Neural progenitor cell (in vitro differentiated cells): ENCODE measurements around the gene ABCC4. TPM values are rescaled to one million over a fixed set of nuclear protein-coding genes. Genes with fewer than 3 reads are reported as not detected.

Source experiments
- DNase-seq: peaks from one replicate; pipeline ENCODE4 v3.0.0-alpha.2; 2016; ENCODE audit warnings: low spot score
- H2AFZ ChIP-seq: fragments of 200-600 bp; sonication (generic); replicated peaks from 2 replicates; pipeline ENCODE4 v1.6.1; 2016; ENCODE audit warnings: antibody characterized with exemption
- H3F3A ChIP-seq: fragments of 200-600 bp; sonication (generic); 2 replicates; pipeline ENCODE4 v1.6.1; 2016; ENCODE audit warnings: antibody characterized with exemption, low read depth
- H3K27ac ChIP-seq: fragments of 200-600 bp; sonication (generic); 2 replicates; pipeline ENCODE4 v1.5.1; 2016; ENCODE audit warnings: mild to moderate bottlenecking
- H3K27me3 ChIP-seq: fragments of 200-600 bp; sonication (generic); 2 replicates; pipeline ENCODE4 v1.6.1; 2016; ENCODE audit warnings: mild to moderate bottlenecking, moderate library complexity
- H3K36me3 ChIP-seq: fragments of 200-600 bp; sonication (generic); 2 replicates; pipeline ENCODE4 v1.5.1; 2016
- H3K4me1 ChIP-seq: fragments of 200-600 bp; sonication (generic); 2 replicates; pipeline ENCODE4 v1.6.1; 2016; ENCODE audit warnings: mixed run types
- H3K4me2 ChIP-seq: fragments of 200-600 bp; sonication (generic); 2 replicates; pipeline ENCODE4 v1.6.1; 2016
- H3K4me3 ChIP-seq: fragments of 200-600 bp; sonication (generic); 2 replicates; pipeline ENCODE4 v1.5.1; 2016
- H3K79me2 ChIP-seq: fragments of 200-600 bp; sonication (generic); 2 replicates; pipeline ENCODE4 v1.6.1; 2016; ENCODE audit warnings: low read depth
- H3K9ac ChIP-seq: fragments of 200-600 bp; sonication (generic); 2 replicates; pipeline ENCODE4 v1.6.1; 2016
- H3K9me3 ChIP-seq: fragments of 200-600 bp; sonication (generic); 2 replicates; pipeline ENCODE4 v1.5.1; 2016; ENCODE audit warnings: low read depth
- H4K20me1 ChIP-seq: fragments of 200-600 bp; sonication (generic); 2 replicates; pipeline ENCODE4 v1.6.1; 2016; ENCODE audit warnings: low read depth
- H3K27ac Mint-ChIP-seq: 3 replicates; pipeline ENCODE4 v1.8.0; 2021; ENCODE audit warnings: mixed read lengths
- H3K27me3 Mint-ChIP-seq: 2 replicates; pipeline ENCODE4 v1.8.0; 2022; ENCODE audit warnings: low read depth, mild to moderate bottlenecking, inconsistent platforms, moderate library complexity, mixed read lengths; ENCODE audit not compliant: insufficient read depth
- H3K36me3 Mint-ChIP-seq: 3 replicates; pipeline ENCODE4 v1.8.0; 2021; ENCODE audit warnings: mixed read lengths
- H3K4me1 Mint-ChIP-seq: 3 replicates; pipeline ENCODE4 v1.8.0; 2021; ENCODE audit warnings: mixed read lengths
- H3K4me3 Mint-ChIP-seq: 3 replicates; pipeline ENCODE4 v1.8.0; 2021; ENCODE audit warnings: mild to moderate bottlenecking, moderate library complexity, mixed read lengths
- H3K9me3 Mint-ChIP-seq: 3 replicates; pipeline ENCODE4 v1.8.0; 2020; ENCODE audit warnings: mixed read lengths
- EZH2 ChIP-seq: fragments of 200-600 bp; sonication (generic); IDR thresholded peaks from 2 replicates; pipeline ENCODE4 v1.6.1; 2017; ENCODE audit warnings: antibody characterized with exemption, mild to moderate bottlenecking, moderate library complexity
- EZH2phosphoT487 ChIP-seq: fragments of 200-600 bp; sonication (generic); IDR thresholded peaks from 2 replicates; pipeline ENCODE4 v1.6.1; 2017; ENCODE audit warnings: antibody characterized with exemption
- total RNA-seq: library from RNA; depleted of rRNA; stranded (reverse); fragments of >200 nt; gene quantifications from 2 replicates; pipeline ENCODE4 v1.2.3, GENCODE V29; 2015; ENCODE audit warnings: low replicate concordance
- TF ChIP-seq, protein P1 (sequence below): fragments of 200-600 bp; sonication (generic); IDR thresholded peaks from 2 replicates; pipeline ENCODE4 v1.5.1; 2017; ENCODE audit warnings: antibody characterized with exemption, mild to moderate bottlenecking

Gene ABCC4
- total RNA-seq, 1 donor from 2014 or later, result 23.6 TPM

DNA sequence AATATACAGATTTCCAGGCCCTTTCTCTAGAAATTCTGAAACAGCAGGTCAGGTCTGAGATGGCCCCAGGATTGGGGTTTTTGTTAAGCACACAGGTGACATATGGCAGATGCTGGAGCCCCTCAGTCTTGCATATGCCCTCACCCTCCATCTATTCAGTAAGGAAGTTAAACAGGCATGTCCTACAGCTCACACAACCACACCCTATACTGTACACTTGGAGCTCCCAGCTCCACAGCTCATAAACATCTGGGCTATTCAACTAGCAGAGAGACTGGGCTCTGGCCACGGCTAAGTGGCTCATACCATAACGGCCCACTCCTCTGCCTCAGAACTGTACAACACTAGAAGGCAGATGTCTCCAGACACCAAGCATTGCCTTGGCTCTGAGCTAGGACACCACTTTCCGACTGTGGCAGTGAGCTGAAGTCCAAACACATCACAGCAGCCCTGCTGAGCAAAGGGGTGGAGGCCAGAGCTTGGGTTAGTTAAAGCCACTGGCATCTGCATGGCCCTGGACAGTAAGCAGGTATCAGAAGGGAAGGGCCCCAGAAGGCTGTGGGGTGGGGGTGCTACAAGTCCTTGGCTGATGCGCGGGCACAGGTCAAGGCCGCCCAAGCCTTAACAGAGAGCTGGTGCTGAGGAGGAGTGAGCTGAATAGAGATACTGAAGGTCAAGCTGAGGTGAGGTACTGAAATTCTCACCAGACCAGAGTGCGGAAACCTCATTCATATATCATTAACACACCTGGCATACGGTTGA is 79.1 kb downstream of the ABCC4 start:
- no peaks in the 10 kb centered on the region for H3K27me3 ChIP-seq
- no peak for TF ChIP-seq EZH2phosphoT487
- TF ChIP-seq EZH2, result no peak
- TF ChIP-seq, protein P1, sequence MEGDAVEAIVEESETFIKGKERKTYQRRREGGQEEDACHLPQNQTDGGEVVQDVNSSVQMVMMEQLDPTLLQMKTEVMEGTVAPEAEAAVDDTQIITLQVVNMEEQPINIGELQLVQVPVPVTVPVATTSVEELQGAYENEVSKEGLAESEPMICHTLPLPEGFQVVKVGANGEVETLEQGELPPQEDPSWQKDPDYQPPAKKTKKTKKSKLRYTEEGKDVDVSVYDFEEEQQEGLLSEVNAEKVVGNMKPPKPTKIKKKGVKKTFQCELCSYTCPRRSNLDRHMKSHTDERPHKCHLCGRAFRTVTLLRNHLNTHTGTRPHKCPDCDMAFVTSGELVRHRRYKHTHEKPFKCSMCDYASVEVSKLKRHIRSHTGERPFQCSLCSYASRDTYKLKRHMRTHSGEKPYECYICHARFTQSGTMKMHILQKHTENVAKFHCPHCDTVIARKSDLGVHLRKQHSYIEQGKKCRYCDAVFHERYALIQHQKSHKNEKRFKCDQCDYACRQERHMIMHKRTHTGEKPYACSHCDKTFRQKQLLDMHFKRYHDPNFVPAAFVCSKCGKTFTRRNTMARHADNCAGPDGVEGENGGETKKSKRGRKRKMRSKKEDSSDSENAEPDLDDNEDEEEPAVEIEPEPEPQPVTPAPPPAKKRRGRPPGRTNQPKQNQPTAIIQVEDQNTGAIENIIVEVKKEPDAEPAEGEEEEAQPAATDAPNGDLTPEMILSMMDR, result no peak
- no peak overlapping the region for H3K9ac ChIP-seq
- H3K4me3 ChIP-seq, result no peak overlapping the region
- no peak overlapping the region for H3K27ac ChIP-seq
- H3K36me3 Mint-ChIP-seq, result peaks cover 4% of the 10 kb centered on the region
- H3K27ac Mint-ChIP-seq, result no peak overlapping the region
- no peak overlapping the region for H2AFZ ChIP-seq
- H3K4me1 Mint-ChIP-seq, result no peaks in the 10 kb centered on the region
- H3K79me2 ChIP-seq, result no peaks in the 10 kb centered on the region
- H3K9me3 Mint-ChIP-seq, result peaks cover 5% of the 10 kb centered on the region
- no peaks in the 10 kb centered on the region for H3K27me3 Mint-ChIP-seq
- no peaks in the 10 kb centered on the region for H3K9me3 ChIP-seq
- no peaks in the 10 kb centered on the region for H3K36me3 ChIP-seq
- no peak for DNase-seq
- no peaks in the 10 kb centered on the region for H3K4me1 ChIP-seq
- no peak overlapping the region for H3K4me2 ChIP-seq
- H3F3A ChIP-seq, result no peaks in the 10 kb centered on the region
- no peak overlapping the region for H3K4me3 Mint-ChIP-seq
- H4K20me1 ChIP-seq, result no peaks in the 10 kb centered on the region

DNA sequence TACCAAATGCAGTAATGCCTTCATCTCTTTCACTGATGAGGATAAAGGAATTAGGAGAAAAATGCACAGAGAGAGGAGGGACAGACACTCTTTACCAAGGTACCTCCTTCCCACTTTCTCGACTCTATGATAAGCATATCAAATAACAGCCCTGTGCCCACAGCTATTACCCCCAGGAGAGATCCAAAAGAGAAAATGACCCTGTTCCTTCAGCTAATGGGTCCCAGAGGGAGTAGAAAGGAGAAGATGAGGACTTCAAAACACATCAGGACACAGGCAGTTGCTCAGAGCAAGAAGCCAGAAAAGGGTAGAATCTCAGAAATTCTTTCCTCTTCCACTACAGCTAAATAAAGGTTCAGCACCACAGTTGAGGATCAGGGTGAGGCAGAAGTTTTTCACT is 80.6 kb downstream of the ABCC4 start:
- no peaks in the 10 kb centered on the region for H3K36me3 ChIP-seq
- no peaks in the 10 kb centered on the region for H3K27me3 ChIP-seq
- H4K20me1 ChIP-seq, result no peaks in the 10 kb centered on the region
- H3K4me1 Mint-ChIP-seq, result no peaks in the 10 kb centered on the region
- no peak for DNase-seq
- no peak overlapping the region for H3K4me2 ChIP-seq
- H3K9me3 Mint-ChIP-seq, result peaks cover 5% of the 10 kb centered on the region
- TF ChIP-seq, protein P1, result no peak
- H3K9ac ChIP-seq, result no peak overlapping the region
- H2AFZ ChIP-seq, result no peak overlapping the region
- no peaks in the 10 kb centered on the region for H3F3A ChIP-seq
- H3K4me3 Mint-ChIP-seq, result no peak overlapping the region
- H3K36me3 Mint-ChIP-seq, result peaks cover 4% of the 10 kb centered on the region
- no peaks in the 10 kb centered on the region for H3K27me3 Mint-ChIP-seq
- H3K9me3 ChIP-seq, result no peaks in the 10 kb centered on the region
- no peak overlapping the region for H3K27ac ChIP-seq
- H3K79me2 ChIP-seq, result no peaks in the 10 kb centered on the region
- H3K4me1 ChIP-seq, result no peaks in the 10 kb centered on the region
- no peak overlapping the region for H3K27ac Mint-ChIP-seq
- H3K4me3 ChIP-seq, result no peak overlapping the region

DNA sequence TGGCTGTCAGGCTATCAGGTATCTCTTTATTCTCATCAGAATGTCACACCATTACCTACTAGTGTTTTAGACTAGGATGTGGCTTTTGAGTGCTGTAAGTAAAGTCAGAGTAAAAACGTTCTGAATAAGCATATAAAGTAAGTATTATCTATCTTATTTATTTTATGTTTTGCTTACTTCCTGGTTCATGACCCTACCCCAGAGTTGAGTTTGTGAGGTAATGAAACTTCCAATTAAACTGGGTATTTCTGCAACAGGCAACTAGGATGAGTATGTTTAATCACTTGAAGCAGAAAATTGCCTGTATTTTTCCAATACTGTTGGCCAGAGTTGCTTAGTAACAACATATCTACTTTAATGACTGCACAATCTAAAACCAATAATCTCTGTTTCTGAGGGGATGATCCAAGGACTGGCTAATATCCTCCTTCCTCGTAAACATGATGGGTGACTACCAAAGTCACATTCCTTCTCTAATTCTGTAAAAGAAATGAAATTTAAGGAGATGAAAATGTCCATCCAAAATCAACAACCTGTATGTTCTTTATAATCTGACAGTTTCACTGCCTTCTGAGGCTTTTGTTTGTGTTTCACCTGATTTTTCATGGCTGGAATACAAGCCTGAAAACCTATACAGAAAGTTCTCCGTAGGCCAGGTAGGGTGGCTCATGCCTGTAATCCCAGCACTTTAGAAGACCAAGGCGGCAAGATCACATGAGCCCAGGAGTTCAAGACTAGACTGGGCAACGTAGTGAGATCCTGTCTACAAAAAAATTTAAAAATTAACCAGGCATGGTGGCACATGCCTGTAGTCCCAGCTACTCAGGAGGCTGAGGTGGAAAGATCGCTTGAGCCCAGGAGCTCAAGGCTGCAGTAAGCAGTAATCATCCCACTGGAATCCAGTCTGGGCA is 83.1 kb downstream of the ABCC4 start:
- Histone ChIP-seq H3K9me3 (no peaks in the 10 kb centered on the region), H3F3A (no peaks in the 10 kb centered on the region), H3K4me2 (no peak overlapping the region), H2AFZ (no peak overlapping the region), H4K20me1 (no peaks in the 10 kb centered on the region), H3K79me2 (no peaks in the 10 kb centered on the region), H3K27me3 (no peaks in the 10 kb centered on the region), H3K36me3 (no peaks in the 10 kb centered on the region), H3K4me3 (no peak overlapping the region), H3K27ac (no peak overlapping the region), H3K4me1 (no peaks in the 10 kb centered on the region), H3K9ac (no peak overlapping the region)
- no peaks in the 10 kb centered on the region for H3K9me3 Mint-ChIP-seq
- no peak overlapping the region for H3K4me3 Mint-ChIP-seq
- H3K27ac Mint-ChIP-seq, result no peak overlapping the region
- no peaks in the 10 kb centered on the region for H3K27me3 Mint-ChIP-seq
- H3K36me3 Mint-ChIP-seq, result peaks cover 5% of the 10 kb centered on the region
- TF ChIP-seq EZH2phosphoT487 (no peak), EZH2 (no peak)
- TF ChIP-seq, protein P1, result no peak
- no peak for DNase-seq
- no peaks in the 10 kb centered on the region for H3K4me1 Mint-ChIP-seq
